Measurements from ENCODE around the gene MAML3.

MAML3 gene

DNA sequence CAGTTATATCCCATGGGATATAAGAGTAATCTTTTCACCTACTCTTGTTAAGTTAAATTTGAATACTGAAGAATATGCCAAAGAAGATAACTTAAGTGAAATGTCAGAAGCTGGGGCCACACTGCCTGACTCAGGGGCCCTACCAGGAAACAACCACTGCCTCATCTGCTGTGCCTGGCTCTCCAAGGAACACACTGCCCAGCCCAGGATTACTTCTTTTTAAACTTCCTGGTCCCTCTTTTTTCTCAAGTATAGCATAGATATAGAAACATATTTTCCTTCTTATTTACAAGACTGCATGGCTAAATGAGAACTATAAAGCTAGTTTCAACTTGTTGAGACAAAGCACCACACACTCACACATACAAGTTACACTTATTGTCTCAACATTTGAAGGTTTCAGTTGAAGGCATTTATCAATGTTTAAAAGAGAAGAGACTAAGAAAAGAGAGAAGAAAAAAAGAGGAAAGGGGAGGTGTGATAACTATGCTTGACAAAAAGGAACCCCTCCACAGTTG, 45.2 kb downstream of the MAML3 start:
- Histone ChIP-seq H3K36me3 (ENCODE audit: insufficient read depth, low read length) (no peaks in the 10 kb centered on the region), H3K4me1 (ENCODE audit: insufficient read depth, low read length) (no peaks in the 10 kb centered on the region), H3K9ac (ENCODE audit: low read depth, low read length) (no peak overlapping the region), H3K9me3 (ENCODE audit: control insufficient read depth, insufficient read depth, low read length) (no peaks in the 10 kb centered on the region)

DNA sequence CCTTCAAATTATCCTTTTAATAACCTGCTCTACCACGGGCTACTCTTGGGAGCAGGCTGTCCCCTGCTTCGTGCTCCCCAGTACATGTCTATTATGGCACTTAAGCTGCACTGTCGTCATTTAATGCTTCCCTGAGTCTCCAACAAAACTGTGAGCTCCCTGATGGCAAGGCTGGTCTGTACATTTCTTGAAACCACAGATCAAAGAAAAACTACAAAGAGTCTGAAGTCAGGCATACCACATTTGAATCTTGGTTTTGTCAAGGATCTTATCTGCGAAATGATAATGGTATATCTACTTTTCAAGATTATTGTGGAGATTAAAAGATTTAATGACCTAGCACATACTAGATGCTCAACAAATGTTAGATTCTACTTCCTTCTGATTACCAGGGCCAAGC, 45.7 kb downstream of the MAML3 start:
- Histone ChIP-seq H3K9me3 (ENCODE audit: control insufficient read depth, insufficient read depth, low read length) (no peaks in the 10 kb centered on the region), H3K9ac (ENCODE audit: low read depth, low read length) (no peak overlapping the region), H3K36me3 (ENCODE audit: insufficient read depth, low read length) (no peaks in the 10 kb centered on the region), H3K4me1 (ENCODE audit: insufficient read depth, low read length) (no peaks in the 10 kb centered on the region)

DNA sequence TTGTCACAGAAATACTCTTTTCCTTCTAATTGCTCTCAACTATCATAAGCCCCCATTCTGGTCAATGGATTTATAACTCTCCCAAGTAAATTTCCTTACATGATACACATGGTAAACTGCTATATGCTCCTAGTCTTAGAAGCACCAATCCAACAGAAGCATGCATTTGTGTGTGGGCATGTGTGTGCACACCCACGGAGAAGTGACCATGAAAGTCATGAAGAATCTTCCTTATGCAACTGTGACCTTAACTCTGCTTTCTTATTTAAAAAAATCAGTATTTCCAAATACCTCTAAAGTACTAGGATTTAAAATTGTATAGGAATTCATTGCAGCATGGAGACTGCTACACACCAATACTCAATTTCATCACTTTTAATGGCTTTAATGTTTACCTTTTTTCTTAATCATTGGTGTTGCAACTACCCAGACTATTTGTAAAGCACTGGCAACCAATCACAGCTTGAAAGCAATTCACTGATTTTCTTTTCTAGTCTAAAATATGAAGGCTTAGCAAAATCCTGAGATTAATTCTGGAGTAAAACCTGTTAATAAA, 47.6 kb downstream of the MAML3 start:
- H3K9me3 ChIP-seq (ENCODE audit: control insufficient read depth, insufficient read depth, low read length): no peaks in the 10 kb centered on the region
- no peaks in the 10 kb centered on the region for H3K4me1 ChIP-seq (ENCODE audit: insufficient read depth, low read length)
- no peaks in the 10 kb centered on the region for H3K36me3 ChIP-seq (ENCODE audit: insufficient read depth, low read length)
- H3K9ac ChIP-seq (ENCODE audit: low read depth, low read length): no peak overlapping the region

DNA sequence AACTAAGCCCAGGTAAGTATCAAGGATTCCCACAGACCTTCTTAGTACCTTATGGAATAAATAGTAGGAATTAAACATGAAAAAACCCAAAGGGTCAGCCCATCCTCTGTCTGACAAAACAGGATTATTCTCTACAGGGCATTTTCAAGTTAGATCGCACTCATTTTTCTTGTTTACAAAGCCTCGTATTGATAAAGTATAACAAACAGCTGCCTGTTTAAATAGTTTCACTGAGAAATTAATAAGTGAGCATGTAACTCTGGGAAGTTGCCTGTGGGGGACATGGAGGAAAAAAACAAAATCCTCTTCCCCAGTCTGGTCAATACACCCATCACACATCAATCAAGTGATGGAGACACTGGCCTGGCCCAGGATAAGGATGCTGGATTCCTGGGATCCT, 48.5 kb downstream of the MAML3 start:
- no peaks in the 10 kb centered on the region for H3K4me1 ChIP-seq (ENCODE audit: insufficient read depth, low read length)
- H3K9ac ChIP-seq (ENCODE audit: low read depth, low read length): no peak overlapping the region

DNA sequence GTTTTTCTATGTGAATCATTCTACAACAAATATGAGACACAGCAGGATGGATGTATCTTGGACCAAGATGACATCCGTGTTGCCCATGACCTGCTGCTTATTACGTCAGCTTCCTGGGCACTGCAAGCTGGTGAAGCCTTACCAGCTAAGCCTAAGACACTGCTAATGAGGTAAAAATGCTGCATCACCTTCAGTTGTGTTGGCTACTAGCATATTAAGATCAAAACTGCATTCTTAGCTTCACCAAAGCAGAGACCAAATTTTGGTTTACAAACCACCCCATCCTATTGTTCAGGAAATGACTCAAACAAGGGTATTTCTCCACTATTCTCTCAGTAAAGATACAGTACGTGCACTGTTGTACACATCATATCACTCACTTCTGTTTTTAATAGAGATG, 50.3 kb downstream of the MAML3 start:
- no peaks in the 10 kb centered on the region for H3K36me3 ChIP-seq (ENCODE audit: insufficient read depth, low read length)
- no peak overlapping the region for H3K9ac ChIP-seq (ENCODE audit: low read depth, low read length)
- H3K9me3 ChIP-seq (ENCODE audit: control insufficient read depth, insufficient read depth, low read length): no peaks in the 10 kb centered on the region
- peaks cover 5% of the 10 kb centered on the region for H3K4me1 ChIP-seq (ENCODE audit: insufficient read depth, low read length)

More for the DNA sequence above, 48.5 kb downstream of the MAML3 start:
- Histone ChIP-seq H3K36me3 (ENCODE audit: insufficient read depth, low read length) (no peaks in the 10 kb centered on the region), H3K9me3 (ENCODE audit: control insufficient read depth, insufficient read depth, low read length) (no peaks in the 10 kb centered on the region)

DNA sequence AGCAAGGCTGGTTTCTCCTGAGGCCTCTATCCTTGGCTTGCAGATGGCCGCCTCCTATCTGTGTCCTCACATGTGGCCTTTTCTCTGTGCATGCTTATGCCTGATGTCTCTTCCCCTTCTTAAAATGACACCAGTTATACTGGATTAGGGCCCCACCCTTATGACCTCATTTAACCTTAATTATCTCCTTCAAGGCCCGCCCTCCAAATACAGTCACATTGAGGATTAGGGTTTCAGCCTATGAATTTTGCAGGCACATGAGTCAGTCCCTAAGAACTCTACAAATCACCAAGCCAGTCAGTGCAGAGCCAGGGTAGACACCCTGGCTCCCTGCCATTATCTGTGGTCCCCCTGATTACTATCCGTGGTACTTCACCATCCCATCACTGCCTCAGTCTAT, 51.6 kb downstream of the MAML3 start:
- Histone ChIP-seq H3K36me3 (ENCODE audit: insufficient read depth, low read length) (no peaks in the 10 kb centered on the region), H3K9me3 (ENCODE audit: control insufficient read depth, insufficient read depth, low read length) (no peaks in the 10 kb centered on the region), H3K9ac (ENCODE audit: low read depth, low read length) (no peak overlapping the region), H3K4me1 (ENCODE audit: insufficient read depth, low read length) (peaks cover 7% of the 10 kb centered on the region)

DNA sequence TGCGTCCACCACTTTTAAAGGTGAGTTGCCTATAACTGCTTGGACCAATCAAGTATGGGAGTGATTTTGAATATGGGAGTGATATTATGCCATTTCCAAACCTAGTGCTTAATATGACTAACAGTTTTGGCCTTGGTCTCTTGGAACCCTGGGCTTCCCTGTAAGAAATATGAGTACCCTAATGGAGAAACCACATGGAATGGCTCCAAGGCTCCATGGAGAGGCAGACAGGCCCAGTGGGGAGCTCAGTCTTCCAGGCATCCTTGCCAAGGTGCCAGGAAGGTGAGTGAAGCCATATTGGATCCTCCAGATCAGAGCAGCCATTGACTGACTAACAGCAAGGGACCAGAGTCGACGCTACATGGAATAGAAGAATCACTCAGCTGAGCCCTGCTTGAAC, 53.2 kb downstream of the MAML3 start:
- Histone ChIP-seq H3K9me3 (ENCODE audit: control insufficient read depth, insufficient read depth, low read length) (no peaks in the 10 kb centered on the region), H3K9ac (ENCODE audit: low read depth, low read length) (no peak overlapping the region), H3K4me1 (ENCODE audit: insufficient read depth, low read length) (peaks cover 8% of the 10 kb centered on the region), H3K36me3 (ENCODE audit: insufficient read depth, low read length) (no peaks in the 10 kb centered on the region)

DNA sequence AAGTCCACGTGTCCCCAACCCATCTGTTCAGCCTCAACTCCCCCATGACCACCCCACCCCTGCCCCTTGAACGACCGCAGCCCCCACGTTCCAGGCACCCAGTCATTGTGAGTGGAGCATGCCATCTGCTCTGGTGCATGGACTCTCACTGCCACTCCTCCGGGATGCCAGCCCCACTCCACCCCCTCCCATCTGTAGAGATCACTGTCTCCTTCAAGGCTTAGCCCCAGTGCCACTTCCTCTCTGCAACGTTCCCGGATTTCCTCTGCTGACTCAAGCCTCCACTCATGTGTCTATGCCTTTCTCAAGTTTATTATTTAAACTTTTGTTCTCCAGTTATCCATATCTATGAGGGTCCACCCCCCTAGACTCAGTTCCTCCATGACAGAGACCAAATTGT, 54.0 kb downstream of the MAML3 start:
- no peak overlapping the region for H3K9ac ChIP-seq (ENCODE audit: low read depth, low read length)

DNA sequence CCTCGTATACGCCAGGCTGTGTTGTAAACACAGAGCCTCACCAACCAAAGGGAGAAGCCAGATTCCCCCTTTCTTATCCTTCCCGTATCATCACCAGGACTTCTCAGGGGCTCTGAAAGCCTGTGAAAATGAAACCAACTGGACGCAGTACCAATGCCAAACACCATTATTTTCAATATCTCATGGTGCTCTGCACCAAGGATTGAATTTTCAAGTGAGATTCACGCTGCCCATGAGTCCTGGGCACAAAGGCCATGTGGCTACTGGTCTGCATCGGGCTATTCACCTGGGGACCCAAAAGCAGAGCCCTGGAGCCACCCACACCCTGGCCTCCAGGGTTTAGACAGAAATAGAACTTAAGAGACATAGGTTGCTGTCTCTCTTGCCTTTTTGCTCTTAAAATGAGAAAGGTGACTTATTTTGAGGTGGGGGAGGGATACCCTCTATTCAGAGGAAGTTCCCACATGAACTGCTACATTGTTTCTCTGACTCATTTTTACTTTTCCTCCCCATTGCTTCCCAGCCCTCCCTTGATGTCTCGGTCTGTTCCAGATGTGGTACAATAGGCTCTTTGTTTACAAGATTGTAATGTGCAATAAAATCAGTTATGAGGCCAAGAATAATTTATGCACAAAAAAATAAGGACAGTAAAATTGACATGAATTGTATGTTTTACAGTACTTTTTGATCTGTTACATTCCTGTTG, 55.4 kb downstream of the MAML3 start:
- H3K36me3 ChIP-seq (ENCODE audit: insufficient read depth, low read length): no peaks in the 10 kb centered on the region
- peaks cover 29% of the 10 kb centered on the region for H3K4me1 ChIP-seq (ENCODE audit: insufficient read depth, low read length)
- H3K9me3 ChIP-seq (ENCODE audit: control insufficient read depth, insufficient read depth, low read length): no peaks in the 10 kb centered on the region
- no peak overlapping the region for H3K9ac ChIP-seq (ENCODE audit: low read depth, low read length)

More for the DNA sequence above, 54.0 kb downstream of the MAML3 start:
- no peaks in the 10 kb centered on the region for H3K36me3 ChIP-seq (ENCODE audit: insufficient read depth, low read length)
- H3K9me3 ChIP-seq (ENCODE audit: control insufficient read depth, insufficient read depth, low read length): no peaks in the 10 kb centered on the region
- peaks cover 16% of the 10 kb centered on the region for H3K4me1 ChIP-seq (ENCODE audit: insufficient read depth, low read length)

DNA sequence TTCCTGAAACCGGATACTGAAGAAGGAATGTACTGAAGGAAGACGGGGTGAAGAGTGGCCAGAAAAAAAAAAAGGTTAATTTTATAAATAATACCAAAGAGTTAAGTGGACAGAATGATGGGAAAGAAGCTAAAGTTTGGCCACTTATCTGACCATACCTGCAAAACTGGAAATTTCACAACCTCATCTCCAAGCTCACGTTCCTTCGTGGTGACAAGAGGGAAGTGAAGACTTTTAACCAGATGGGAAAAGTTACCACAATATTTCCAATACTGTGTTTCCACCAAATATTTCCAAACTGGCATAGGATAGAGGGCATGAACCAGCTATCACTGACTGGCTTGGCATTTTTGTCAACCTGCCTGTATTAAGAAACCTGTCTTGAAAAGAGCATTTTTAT, 56.4 kb downstream of the MAML3 start:
- Histone ChIP-seq H3K9ac (ENCODE audit: low read depth, low read length) (no peak overlapping the region), H3K36me3 (ENCODE audit: insufficient read depth, low read length) (no peaks in the 10 kb centered on the region), H3K9me3 (ENCODE audit: control insufficient read depth, insufficient read depth, low read length) (no peaks in the 10 kb centered on the region), H3K4me1 (ENCODE audit: insufficient read depth, low read length) (peaks cover 35% of the 10 kb centered on the region)

DNA sequence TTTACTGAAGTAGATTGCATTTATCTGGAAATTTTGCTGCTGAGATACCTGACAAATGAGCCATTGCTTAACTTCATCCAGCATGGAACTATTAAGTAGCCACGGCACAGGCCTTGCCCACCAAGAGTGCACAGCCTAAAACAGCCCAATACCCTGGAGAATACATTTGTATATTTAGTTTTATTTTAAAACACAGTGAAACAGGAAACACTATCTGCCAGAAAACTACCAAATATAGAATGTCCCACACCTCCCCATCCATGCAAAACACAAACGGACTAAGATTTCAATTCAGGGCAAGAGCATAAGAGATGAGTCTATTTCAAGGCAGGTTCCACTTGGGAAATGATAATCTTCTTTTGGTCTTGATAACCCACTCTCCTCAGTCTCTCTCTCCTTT, 57.1 kb downstream of the MAML3 start:
- Histone ChIP-seq H3K4me1 (ENCODE audit: insufficient read depth, low read length) (peaks cover 35% of the 10 kb centered on the region), H3K9me3 (ENCODE audit: control insufficient read depth, insufficient read depth, low read length) (no peaks in the 10 kb centered on the region), H3K9ac (ENCODE audit: low read depth, low read length) (no peak overlapping the region), H3K36me3 (ENCODE audit: insufficient read depth, low read length) (no peaks in the 10 kb centered on the region)

DNA sequence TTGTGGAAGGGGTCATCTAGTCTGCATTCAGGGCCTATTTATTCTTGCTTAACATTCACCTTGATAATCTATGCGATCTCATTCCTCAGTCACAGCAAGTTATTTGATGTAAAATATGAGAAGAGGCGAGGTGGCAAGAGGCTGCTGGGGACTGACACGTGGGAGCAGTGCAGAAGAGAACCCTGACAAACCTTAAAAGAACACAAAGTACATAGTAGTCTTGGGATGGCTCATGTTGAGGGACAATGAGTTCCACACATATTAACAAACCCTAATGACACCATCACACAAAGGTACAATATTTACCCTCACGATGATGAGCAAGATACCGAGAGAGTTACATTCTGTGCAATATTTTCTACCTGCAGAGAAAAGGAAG, 57.5 kb downstream of the MAML3 start:
- Histone ChIP-seq H3K4me1 (ENCODE audit: insufficient read depth, low read length) (peaks cover 38% of the 10 kb centered on the region), H3K9ac (ENCODE audit: low read depth, low read length) (no peak overlapping the region), H3K9me3 (ENCODE audit: control insufficient read depth, insufficient read depth, low read length) (no peaks in the 10 kb centered on the region), H3K36me3 (ENCODE audit: insufficient read depth, low read length) (no peaks in the 10 kb centered on the region)

DNA sequence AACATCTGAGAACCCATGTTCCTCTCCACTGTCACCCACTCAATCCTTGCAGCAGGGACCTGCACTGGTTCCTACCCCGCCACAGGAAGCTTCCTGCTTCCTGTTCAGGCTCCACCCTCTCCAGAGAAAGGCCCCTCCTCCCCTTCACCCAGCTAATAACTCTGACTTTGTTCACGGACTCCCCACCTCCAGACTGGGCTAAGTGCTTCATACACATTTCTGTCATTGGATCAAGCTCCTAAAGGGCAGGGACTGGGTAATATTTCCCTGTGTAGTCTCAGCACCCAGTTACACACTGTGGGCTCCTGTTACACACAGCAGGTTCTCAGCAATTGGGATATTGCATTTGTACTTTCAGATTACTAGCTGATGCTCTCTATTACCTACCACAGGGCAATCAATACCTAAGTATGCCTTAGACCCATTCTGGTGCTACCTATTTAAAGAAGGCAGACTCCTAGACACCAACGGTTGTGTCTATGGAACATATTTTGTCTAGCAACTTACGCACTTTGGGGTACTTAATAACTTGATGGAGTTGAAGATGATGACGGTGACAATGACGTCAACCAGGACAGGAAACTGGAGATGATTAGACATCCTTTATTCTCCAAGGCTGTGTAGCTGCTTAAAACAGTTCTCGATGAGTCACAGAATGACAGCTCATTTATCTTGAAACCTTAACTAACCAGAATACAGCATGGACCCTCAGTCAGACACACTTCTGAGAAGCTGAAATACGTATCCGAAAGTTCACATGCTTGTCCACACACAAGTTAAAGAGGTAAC, 58.1 kb downstream of the MAML3 start:
- peaks cover 44% of the 10 kb centered on the region for H3K4me1 ChIP-seq (ENCODE audit: insufficient read depth, low read length)
- H3K9ac ChIP-seq (ENCODE audit: low read depth, low read length): no peak overlapping the region; the same call in 1 of the 2 replicates
- H3K36me3 ChIP-seq (ENCODE audit: insufficient read depth, low read length): no peaks in the 10 kb centered on the region
- no peaks in the 10 kb centered on the region for H3K9me3 ChIP-seq (ENCODE audit: control insufficient read depth, insufficient read depth, low read length)

DNA sequence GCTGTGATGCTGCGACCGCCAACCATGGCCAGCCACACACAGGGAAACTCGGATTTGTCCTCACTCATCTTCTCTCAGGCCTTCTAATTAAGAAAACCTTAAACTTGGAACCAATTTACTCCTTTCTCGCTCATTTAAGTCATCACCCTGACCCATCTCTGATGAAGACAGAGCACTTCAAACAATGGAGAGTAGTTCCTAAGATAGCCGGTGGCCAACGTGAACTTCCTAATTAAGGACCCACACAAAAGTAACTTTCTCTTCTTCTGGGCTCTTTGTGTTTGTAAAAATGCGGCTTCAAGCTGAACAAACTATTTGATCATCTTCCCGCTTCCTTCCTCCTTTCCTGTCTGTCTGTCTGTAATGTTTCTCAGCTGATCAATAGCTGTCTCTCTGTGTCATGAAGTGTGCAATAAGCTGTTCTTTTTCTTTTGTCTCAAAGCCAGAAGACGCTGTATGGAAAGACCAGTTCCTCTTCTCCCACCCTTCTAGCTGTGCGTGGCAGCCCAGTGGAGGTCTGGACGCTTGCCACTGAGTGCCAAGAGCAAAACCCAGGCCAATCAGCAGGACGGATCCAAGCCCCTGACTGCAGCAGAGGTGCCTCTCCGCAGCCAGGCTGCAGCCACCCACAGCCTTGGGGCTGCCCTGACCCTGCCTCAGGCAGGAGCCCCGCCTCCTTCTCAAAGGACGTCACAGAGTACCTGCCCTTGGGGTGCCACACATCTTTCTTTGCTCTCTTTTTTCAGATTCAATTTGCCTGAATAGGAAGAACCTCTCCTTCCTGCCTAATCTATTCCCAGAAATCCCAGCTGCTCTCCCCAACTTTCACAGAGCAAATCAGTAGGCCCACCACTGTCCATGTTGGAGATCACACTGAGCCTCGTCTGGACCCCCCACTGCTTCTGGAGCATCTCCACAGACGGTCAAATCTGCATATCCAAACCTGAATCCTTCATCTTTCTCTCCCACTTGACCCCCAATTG, 59.3 kb downstream of the MAML3 start:
- Histone ChIP-seq H3K9me3 (ENCODE audit: control insufficient read depth, insufficient read depth, low read length) (no peaks in the 10 kb centered on the region), H3K9ac (ENCODE audit: low read depth, low read length) (no peak overlapping the region), H3K36me3 (ENCODE audit: insufficient read depth, low read length) (no peaks in the 10 kb centered on the region), H3K4me1 (ENCODE audit: insufficient read depth, low read length) (peaks cover 53% of the 10 kb centered on the region)
